Stimulated activated CD8-positive, alpha-beta memory T cell treated with anti-CD3 and anti-CD28 coated beads, Interleukin-12 subunit alpha, Interleukin-12 subunit beta, amount 100 ng/mL, for 24 hours (primary cell): ENCODE results near the gene TMEM184B.
"Not testable (repeated sequence)": the region's sequence is repeated elsewhere in the genome, so short reads cannot be mapped to it uniquely, and the experiment has no call there.

Experiments
- DNase-seq: peaks from one replicate; pipeline ENCODE4 v3.0.0-alpha.2; 2020; ENCODE audit errors: extremely low read depth

Gene TMEM184B

DNA sequence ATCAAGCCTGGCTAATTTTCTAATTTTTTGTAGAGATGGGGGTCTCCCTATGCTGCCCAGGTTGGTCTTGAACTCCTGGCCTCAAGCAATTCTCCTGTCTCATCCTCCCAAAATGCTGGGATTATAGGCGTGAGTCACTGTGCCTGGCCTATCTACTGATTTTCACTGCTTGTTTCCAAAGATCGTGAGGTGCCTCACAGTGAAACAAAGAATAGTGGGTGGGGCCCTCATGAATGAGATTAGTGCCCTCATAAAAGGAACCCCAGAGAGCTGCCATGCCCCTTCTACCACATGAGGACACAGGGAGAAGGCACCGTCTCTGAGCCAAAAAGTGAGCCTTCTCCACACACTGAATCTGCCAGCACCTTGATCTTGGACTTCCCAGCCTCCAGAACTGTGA lies 23.5 kb downstream of the TMEM184B start:
- no peak for DNase-seq

DNA sequence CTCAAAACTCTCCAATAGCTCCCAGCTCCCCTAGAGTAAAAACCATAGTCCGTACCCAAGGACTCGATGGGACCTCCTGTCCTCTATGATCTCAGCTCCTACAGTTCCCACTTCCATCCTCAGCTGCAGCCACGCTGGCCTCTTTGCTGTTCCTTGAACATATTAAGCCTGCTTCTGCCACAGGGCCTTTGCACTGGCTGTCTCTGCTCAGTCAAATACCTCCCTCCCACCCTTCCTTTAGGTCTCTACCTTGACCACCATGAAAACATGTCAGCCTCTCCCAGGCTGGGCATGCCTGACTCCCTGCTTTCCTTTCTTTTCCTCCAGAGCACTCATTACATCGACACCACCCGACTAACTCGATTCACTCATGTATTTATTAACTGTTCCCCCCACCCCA lies 24.5 kb downstream of the TMEM184B start:
- DNase-seq, result no peak

DNA sequence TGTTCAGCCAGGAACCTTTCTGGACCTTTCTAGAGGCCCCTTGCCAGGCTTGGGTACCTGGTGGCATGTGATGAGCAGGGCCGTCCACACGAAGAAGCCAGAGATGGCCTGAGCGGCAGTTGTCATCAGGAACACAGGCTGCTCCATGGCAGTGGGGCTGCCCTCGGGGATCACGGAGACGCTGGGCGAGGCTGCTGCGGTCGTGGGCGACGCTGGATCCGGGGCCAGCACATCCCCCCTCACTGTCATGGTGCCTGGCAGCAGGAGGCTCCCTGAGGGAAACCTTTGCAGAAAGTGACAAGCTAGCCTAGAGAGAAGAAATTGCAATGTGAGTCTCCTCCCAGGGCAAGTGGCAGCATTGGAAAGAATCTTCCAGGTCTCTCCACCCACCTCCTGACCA lies 25.1 kb downstream of the TMEM184B start:
- DNase-seq, result no peak

- DNase-seq, result no peak
Observed at GRCh38 chr22:38246692-38247091, 26.1 kb downstream of the TMEM184B start.

DNA sequence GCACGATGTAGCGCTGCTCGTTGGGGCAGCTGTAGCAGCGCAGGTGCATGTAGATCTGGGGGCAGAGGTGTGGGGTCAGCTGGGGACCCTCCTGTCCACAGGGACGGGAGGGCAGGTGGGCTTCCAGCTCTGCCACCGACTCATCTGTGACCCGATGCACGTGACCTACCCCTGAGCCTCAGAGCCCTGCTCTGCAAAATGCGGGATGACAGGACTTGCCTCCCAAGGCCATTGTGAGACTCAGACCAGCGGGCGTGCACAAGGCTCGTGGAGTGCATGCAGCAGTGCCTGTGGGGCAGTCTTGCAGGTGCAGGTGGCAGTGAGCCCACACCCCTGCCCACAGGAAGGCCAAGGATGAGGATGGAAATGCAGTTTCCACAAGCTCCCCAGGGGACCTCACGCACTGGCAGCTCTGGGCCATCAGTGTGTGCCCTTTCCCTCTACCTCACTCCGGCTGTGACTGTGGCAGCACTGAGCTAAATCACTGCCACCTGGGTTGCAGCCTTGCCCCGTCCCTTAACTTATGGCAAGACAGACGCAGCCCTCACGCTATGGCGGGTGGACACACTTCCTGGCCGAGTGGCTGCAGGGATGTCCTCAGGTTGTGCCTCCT lies 26.7 kb downstream of the TMEM184B start:
- DNase-seq, result no peak

DNA sequence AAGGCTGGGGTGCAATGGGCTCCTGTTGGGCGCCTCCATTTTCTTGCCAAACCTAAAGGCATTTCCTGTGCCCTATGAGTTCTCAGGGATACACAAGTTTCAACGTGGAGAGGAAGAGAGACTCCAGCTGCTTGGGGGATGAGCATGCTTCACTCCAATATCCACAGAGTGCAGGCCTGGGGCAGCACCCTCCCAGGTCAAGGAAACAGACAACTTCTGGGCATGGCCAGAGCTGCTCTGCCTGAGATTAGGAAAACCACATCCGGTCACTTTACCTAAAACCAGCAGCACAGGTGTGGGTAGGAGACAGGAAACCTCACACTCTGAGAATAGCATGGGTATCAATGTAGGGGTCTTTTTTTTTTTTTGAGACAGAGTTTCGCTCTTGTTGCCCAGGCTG lies 28.7 kb downstream of the TMEM184B start:
- no peak for DNase-seq

DNA sequence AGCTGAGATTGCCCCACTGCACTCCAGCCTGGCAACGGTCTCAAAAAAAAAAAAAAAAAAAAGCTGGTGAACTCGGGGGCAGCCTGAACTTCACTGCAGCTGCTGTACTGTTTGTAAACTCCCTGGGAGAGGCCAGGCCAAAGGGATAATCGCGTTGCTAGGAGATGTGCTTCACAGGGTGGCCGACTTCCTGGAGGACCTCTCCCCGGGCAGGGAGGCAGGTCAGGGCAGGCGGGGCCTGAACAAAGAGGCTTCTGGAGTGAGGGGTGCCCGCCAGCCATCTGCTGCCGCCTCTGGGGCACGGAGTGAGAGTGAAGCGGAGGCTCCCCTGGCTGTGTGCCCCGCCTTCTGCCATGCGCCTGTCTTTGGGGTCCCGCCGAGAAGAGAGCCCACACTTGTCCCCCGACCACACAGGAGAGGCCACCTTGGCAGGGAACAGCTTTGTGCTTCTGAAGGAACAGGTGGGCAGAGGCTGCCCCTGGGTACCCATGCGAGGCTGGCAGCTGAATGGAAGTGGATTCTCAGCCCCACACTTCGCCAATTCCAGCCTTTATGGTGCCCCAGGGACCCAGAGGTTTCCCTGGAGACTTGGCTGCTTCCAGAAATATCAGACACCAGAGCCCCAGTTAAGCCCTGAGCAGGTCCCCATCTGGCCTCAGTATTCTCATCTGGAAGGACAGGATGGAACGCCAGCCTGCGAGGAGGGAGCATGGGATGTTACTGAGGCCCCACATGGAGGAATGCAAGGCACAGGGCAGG lies 29.6 kb downstream of the TMEM184B start:
- DNase-seq, result no peak

DNA sequence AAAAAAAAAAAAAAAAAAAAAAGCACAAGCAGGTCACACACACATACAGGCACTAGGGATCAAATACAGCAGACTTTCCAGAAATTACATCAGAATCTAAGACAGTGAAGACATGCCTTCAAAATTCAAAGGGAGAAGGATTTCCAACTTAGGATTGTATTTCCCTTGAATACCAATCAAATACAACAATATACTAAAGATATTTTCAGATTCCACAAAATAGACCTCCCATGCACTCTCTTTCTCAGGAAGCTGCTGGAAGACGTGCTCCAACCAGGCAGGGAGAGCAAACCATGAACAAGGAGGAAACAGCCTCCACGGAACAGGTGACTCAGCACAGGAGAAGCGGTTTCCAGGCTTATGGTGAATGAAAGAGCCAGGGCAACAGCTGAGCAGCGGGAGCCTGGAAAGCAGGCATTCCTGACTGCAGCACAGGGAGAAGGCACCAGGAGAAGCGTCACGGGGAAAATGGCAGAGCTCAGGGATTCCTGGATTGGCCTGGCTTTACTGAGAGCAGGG lies 32.0 kb downstream of the TMEM184B start:
- DNase-seq, result no peak

- DNase-seq, result no peak
Observed at GRCh38 chr22:38239101-38239761, 33.6 kb downstream of the TMEM184B start.

- no peak for DNase-seq
Observed at GRCh38 chr22:38238519-38239071, 34.2 kb downstream of the TMEM184B start.

DNA sequence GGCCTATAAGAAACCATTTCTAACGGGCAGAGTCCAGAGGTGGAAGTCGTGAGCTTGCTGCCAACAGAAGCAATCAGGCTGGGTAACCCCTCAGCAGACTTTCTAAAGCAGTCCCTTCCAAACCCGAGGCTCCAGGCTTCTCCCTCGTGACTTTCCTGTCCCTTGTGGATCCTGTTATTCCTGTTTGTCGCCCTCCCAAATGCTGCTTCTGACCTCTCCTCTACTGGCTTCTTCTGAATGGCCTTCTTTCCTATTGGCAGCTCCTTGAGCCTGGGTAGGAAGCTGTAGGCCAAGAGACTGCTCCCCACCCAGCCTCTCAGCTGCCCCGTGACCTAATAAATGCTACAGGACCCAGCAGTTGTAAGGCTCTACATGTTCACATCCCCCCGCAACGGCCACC lies 36.0 kb downstream of the TMEM184B start:
- no peak for DNase-seq

DNA sequence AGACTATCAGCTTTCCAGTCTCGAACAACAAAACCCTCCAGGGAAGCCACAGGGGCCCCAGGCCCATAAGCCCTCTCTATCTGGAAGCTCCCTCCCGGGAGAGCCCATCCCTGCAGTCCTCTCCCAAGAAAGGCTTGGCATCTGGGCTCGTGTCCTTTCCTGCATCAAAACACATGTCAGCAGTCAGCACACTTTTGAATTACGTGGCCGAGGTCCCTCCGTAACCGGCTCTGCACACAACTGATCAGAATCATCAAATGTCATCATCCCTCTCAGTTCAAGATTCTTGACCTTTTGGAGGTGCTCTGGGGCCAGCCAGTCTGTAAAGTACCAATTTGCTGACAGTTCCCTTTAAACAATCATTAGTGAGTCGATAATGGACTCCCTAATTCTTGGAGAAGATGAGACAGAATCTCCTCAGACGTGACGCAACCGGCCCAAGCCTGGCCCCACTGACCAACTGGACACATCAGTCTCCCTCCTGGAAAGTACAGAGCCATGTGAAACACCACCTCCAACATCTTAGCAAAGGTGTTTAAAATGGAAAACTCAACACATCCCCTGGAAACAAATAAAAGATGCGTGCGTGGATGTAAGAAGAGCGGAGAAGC lies 37.5 kb downstream of the TMEM184B start:
- DNase-seq, result no peak

DNA sequence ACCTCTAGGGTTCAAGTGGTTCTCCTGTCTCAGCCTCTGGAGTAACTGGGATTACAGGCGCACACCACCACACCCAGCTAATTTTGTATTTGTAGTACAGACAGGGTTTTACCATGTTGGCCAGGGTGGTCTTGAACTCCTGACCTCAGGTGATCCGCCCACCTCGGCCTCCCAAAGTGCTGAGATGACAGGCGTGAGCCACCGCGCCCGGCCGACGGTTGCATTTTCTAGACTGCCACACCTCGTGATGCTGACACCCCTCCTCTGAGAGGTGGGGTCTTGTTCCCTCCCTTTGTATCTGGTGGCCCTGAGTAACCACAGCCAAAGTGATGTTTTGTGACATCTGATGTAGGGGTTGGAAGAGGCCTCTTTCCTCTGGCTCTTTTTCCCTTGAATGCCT lies 39.0 kb downstream of the TMEM184B start:
- not testable (repeated sequence) for DNase-seq

DNA sequence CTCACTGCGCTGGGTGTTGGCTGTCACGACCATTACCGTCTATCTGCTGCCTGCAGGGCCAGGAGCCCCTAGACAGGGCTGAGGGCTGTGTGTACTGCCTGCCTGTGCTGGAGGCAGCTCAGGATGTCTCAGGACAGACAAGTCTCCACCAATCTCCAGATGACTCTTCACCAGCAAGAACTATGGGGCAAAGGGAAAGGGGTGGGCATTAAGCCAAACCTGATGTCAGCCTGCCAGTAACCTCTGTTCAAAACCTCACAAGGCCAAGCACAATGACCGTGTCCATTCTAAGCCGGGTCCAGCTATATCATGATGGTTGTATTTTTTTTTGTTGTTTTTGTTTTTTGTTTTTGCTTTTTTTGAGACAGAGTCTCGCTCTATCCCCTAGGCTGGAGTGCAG lies 39.4 kb downstream of the TMEM184B start:
- DNase-seq, result no peak

DNA sequence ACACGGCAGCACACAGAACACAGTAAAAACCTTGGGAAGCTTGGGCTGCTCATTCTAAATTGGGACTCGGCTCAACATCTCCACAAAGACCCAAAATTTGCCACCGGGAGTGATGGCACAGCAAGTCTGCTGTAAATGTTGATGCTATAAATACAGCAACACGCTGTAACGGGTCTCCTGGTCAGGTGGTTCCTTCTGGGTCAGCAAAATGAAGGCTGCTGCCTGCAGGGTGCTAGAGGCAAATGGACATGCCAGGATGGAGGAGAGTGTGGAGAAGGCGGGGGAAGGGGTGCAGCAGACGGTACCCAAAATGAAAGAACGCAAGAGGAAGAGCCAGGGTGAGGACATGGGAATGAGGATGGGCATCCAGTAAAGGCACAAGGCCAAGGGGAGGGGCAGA lies 40.6 kb downstream of the TMEM184B start:
- DNase-seq, result no peak

DNA sequence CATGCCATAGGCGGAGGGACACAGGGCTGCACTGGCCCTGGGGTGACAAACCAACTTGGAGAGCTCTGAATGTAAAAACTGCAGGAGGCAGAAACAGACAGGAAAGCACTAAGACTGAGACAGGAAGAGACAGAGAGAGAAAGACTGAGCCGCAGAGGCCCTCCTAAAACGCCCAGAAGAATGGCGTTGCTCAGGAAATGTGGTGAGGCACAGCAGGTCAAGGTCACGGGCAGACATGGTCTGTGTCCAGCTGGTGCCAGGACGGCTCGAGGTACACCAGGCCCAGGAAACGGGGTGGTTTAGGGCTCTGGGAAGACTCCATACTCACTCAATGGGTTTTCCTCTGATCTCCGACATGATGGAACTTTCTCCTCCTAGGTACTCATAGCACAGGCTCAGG lies 41.9 kb downstream of the TMEM184B start:
- no peak for DNase-seq

- no peak for DNase-seq
Observed at GRCh38 chr22:38230108-38230825, 42.5 kb downstream of the TMEM184B start.

GRCh38 chr22:38228873-38229740 lies 43.7 kb downstream of the TMEM184B start:
- DNase-seq, result no peak

GRCh38 chr22:38228326-38228872 lies 44.4 kb downstream of the TMEM184B start:
- no peak for DNase-seq
